Mesenchymal stem cell (in vitro differentiated cells and primary cell): ENCODE data around the gene SMAD6.

ENCODE experiments used
- DNase-seq: peaks from one replicate; pipeline ENCODE4 v3.0.0-alpha.2; 2013
- H2AFZ ChIP-seq: one replicate; pipeline ENCODE4 v1.6.1; 2013; ENCODE audit warnings: low read depth, mild to moderate bottlenecking, control low read depth, inconsistent platforms, low read length, moderate library complexity
- H2AK5ac ChIP-seq: 2 replicates; pipeline ENCODE4 v1.6.1; 2013; ENCODE audit warnings: low read length, moderate library complexity, mild to moderate bottlenecking, inconsistent platforms; ENCODE audit not compliant: severe bottlenecking
- H2BK120ac ChIP-seq: one replicate; pipeline ENCODE4 v1.6.1; 2013; ENCODE audit warnings: low read depth, mild to moderate bottlenecking, inconsistent platforms, low read length, moderate library complexity
- H2BK12ac ChIP-seq, 2 experiments: one replicate each; pipeline ENCODE4 v1.6.1; 2013; ENCODE audit warnings: inconsistent platforms in 2 of 2, low read length in 2 of 2, mild to moderate bottlenecking in 2 of 2, moderate library complexity in 2 of 2, control low read depth in 1 of 2
- H2BK15ac ChIP-seq: one replicate; pipeline ENCODE4 v1.6.1; 2013; ENCODE audit warnings: mild to moderate bottlenecking, low read depth, inconsistent platforms; ENCODE audit not compliant: poor library complexity, severe bottlenecking
- H2BK5ac ChIP-seq: 2 replicates; pipeline ENCODE4 v1.6.1; 2013; ENCODE audit warnings: low read depth, mild to moderate bottlenecking, low read length, control low read depth, inconsistent platforms; ENCODE audit not compliant: poor library complexity, severe bottlenecking
- H3K14ac ChIP-seq, 2 experiments: one replicate each; pipeline ENCODE4 v1.6.1; 2013; ENCODE audit warnings: inconsistent platforms in 2 of 2, low read length in 2 of 2, control low read depth in 1 of 2, mild to moderate bottlenecking in 1 of 2, moderate library complexity in 1 of 2
- H3K18ac ChIP-seq, 2 experiments: one replicate each; pipeline ENCODE4 v1.6.1; 2013; ENCODE audit warnings: inconsistent platforms in 2 of 2, low read length in 2 of 2, control low read depth in 1 of 2, low read depth in 1 of 2, mild to moderate bottlenecking in 1 of 2
- H3K23ac ChIP-seq, 2 experiments: one replicate each; pipeline ENCODE4 v1.6.1; 2013; ENCODE audit warnings: inconsistent platforms in 2 of 2, low read length in 2 of 2, mild to moderate bottlenecking in 2 of 2, moderate library complexity in 2 of 2, control low read depth in 1 of 2
- H3K27ac ChIP-seq: 2 replicates; pipeline ENCODE4 v1.5.1; 2013; ENCODE audit warnings: mild to moderate bottlenecking, moderate library complexity, low read length, control low read depth, inconsistent platforms; ENCODE audit not compliant: poor library complexity, severe bottlenecking
- H3K27me3 ChIP-seq, 2 experiments: 2 replicates each; pipeline versions ENCODE4 v1.6.1 to v1.7.0; 2013; ENCODE audit warnings: low read length in 2 of 2, mild to moderate bottlenecking in 2 of 2, moderate library complexity in 2 of 2, control low read depth in 1 of 2, inconsistent platforms in 1 of 2; ENCODE audit not compliant: control insufficient read depth in 1 of 2, insufficient read depth in 1 of 2
- H3K36me3 ChIP-seq, 2 experiments: 2 replicates each; pipeline versions ENCODE4 v1.6.1 to v1.7.0; 2013; ENCODE audit warnings: low read length in 2 of 2, control low read depth in 1 of 2, inconsistent platforms in 1 of 2, low read depth in 1 of 2, mild to moderate bottlenecking in 1 of 2; ENCODE audit not compliant: insufficient read depth in 2 of 2, control insufficient read depth in 1 of 2
- H3K4ac ChIP-seq, 2 experiments: one replicate each; pipeline ENCODE4 v1.6.1; 2013; ENCODE audit warnings: inconsistent platforms in 2 of 2, low read length in 2 of 2, mild to moderate bottlenecking in 2 of 2, moderate library complexity in 2 of 2, control low read depth in 1 of 2, low read depth in 1 of 2
- H3K4me1 ChIP-seq: 2 replicates; pipeline ENCODE4 v1.6.1; 2013; ENCODE audit warnings: low read depth, low read length, control low read depth; ENCODE audit not compliant: control insufficient read depth, insufficient read depth
- H3K4me2 ChIP-seq: 2 replicates; pipeline ENCODE4 v1.6.1; 2013; ENCODE audit warnings: low read length, mild to moderate bottlenecking, inconsistent platforms; ENCODE audit not compliant: poor library complexity, severe bottlenecking
- H3K4me3 ChIP-seq, 2 experiments: 2 replicates each; pipeline versions ENCODE4 v1.5.1 to v1.7.0; 2013; ENCODE audit warnings: low read length in 2 of 2, mild to moderate bottlenecking in 2 of 2, control low read depth in 1 of 2, low read depth in 1 of 2; ENCODE audit not compliant: insufficient read depth in 1 of 2
- H3K79me1 ChIP-seq: replicated peaks from 2 replicates; pipeline ENCODE4 v1.6.1; 2013; ENCODE audit warnings: mild to moderate bottlenecking, control low read depth, low read length, inconsistent platforms; ENCODE audit not compliant: poor library complexity, severe bottlenecking
- H3K9ac ChIP-seq: 2 replicates; pipeline ENCODE4 v1.7.0; 2013; ENCODE audit warnings: mild to moderate bottlenecking, low read length, moderate library complexity
- H3K9me3 ChIP-seq: 2 replicates; pipeline ENCODE4 v1.7.0; 2013; ENCODE audit warnings: mild to moderate bottlenecking, low read length; ENCODE audit not compliant: control insufficient read depth
- H4K8ac ChIP-seq: one replicate; pipeline ENCODE4 v1.6.1; 2013; ENCODE audit warnings: inconsistent platforms, mild to moderate bottlenecking, low read length, moderate library complexity
- H4K91ac ChIP-seq: one replicate; pipeline ENCODE4 v1.6.1; 2013; ENCODE audit warnings: mild to moderate bottlenecking, low read length, inconsistent platforms
- WGBS: methylation state at CpG from one replicate; pipeline ENCODE4 v1.1.7; 2013; ENCODE audit warnings: mixed read lengths; 5-methylcytosine and 5-hydroxymethylcytosine counted together

The SMAD6 gene

GRCh38 chr15:66745530-66746230, 43.6 kb downstream of the SMAD6 start:
- H4K91ac ChIP-seq = peak overlapping the region; percentile 83
- no peaks in the 10 kb centered on the region for H3K9me3 ChIP-seq
- H2AK5ac ChIP-seq = peak overlapping the region; percentile 32

DNA sequence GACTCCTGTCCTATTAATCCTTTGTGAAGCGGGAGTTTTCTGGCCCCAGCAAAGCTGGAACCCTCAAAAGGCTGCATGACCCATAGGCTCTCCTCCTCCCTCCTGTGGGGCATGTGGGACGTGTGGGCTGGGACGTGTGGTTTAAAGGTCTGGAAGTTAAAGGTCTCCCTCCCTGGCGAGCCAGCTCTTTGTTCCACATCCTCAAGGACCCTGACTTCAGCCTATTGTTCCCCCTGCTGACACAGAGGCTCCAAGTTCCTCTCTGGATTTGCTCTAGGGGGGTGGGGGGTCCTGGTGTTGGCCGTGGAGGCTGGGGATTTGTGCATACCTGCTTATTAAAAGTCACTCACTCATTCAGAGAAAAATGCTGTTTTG, 44.2 kb downstream of the SMAD6 start:
- H3K27me3 ChIP-seq = no peaks in the 10 kb centered on the region
- H2BK15ac ChIP-seq = no peak overlapping the region
- no peak overlapping the region for H2BK5ac ChIP-seq
- H3K79me1 ChIP-seq = peaks cover 47% of the 10 kb centered on the region
- H3K18ac ChIP-seq = peak overlapping the region in 1 of 2 experiments; percentile 14
- H3K4me2 ChIP-seq = no peak overlapping the region
- H3K14ac ChIP-seq = no peak overlapping the region
- no peak overlapping the region for H3K4me3 ChIP-seq
- peak overlapping the region; percentile 27 for H3K9ac ChIP-seq
- no peak for DNase-seq
- no peak overlapping the region for H3K27ac ChIP-seq
- H2AFZ ChIP-seq = no peak overlapping the region
- peak overlapping the region; percentile 58 for H4K91ac ChIP-seq
- H4K8ac ChIP-seq = peak overlapping the region; percentile 48
- WGBS = 75% methylated on average over 1 of the region's 5 CpGs
- peak overlapping the region; percentile 12 for H2BK120ac ChIP-seq
- H2AK5ac ChIP-seq = peak overlapping the region; percentile 8
- no peak overlapping the region for H3K23ac ChIP-seq
- H3K4me1 ChIP-seq = peaks cover 44% of the 10 kb centered on the region
- no peaks in the 10 kb centered on the region for H3K9me3 ChIP-seq
- no peak overlapping the region for H2BK12ac ChIP-seq
- no peak overlapping the region for H3K4ac ChIP-seq
- peaks cover 0 to 23% of the 10 kb centered on the region in 2 experiments for H3K36me3 ChIP-seq

More at GRCh38 chr15:66745530-66746230, 43.6 kb downstream of the SMAD6 start:
- H3K4me2 ChIP-seq = no peak overlapping the region
- H3K4me3 ChIP-seq = no peak overlapping the region
- peak overlapping the region in 1 of 2 experiments; percentile 9 for H3K14ac ChIP-seq
- 99% methylated on average over 7 of the region's 9 CpGs for WGBS
- H4K8ac ChIP-seq = peak overlapping the region; percentile 82
- no peak overlapping the region for H3K27ac ChIP-seq
- peaks cover 41% of the 10 kb centered on the region for H3K4me1 ChIP-seq
- no peak overlapping the region for H2AFZ ChIP-seq
- H2BK5ac ChIP-seq = no peak overlapping the region
- H3K4ac ChIP-seq = peak overlapping the region; percentile 40 to 57
- H2BK12ac ChIP-seq = peak overlapping the region; percentile 54 to 91
- H2BK120ac ChIP-seq = no peak overlapping the region
- H3K9ac ChIP-seq = peak overlapping the region; percentile 27
- no peaks in the 10 kb centered on the region for H3K27me3 ChIP-seq
- no peak for DNase-seq
- peak overlapping the region in 1 of 2 experiments; percentile 10 for H3K23ac ChIP-seq
- peaks cover 47% of the 10 kb centered on the region for H3K79me1 ChIP-seq
- no peak overlapping the region for H2BK15ac ChIP-seq
- H3K36me3 ChIP-seq = peaks cover 0 to 23% of the 10 kb centered on the region in 2 experiments
- H3K18ac ChIP-seq = peak overlapping the region; percentile 5 to 80

- H3K27me3 ChIP-seq = no peaks in the 10 kb centered on the region
- peak overlapping the region in 1 of 2 experiments; percentile 4 for H2BK12ac ChIP-seq
- DNase-seq = no peak
- no peak overlapping the region for H3K4me2 ChIP-seq
- no peak overlapping the region for H4K8ac ChIP-seq
- no peak overlapping the region for H4K91ac ChIP-seq
- peak overlapping the region; percentile 27 for H3K9ac ChIP-seq
- no peak overlapping the region for H2BK5ac ChIP-seq
- no peak overlapping the region for H2BK15ac ChIP-seq
- peak overlapping the region in 1 of 2 experiments; percentile 53 for H3K23ac ChIP-seq
- no peak overlapping the region for H2BK120ac ChIP-seq
- peak overlapping the region in 1 of 2 experiments; percentile 77 for H3K18ac ChIP-seq
- no peak overlapping the region for H3K4ac ChIP-seq
- peaks cover 41% of the 10 kb centered on the region for H3K79me1 ChIP-seq
- H3K4me1 ChIP-seq = peaks cover 48% of the 10 kb centered on the region
- no peak overlapping the region for H3K4me3 ChIP-seq
- peaks cover 0 to 18% of the 10 kb centered on the region in 2 experiments for H3K36me3 ChIP-seq
- H3K9me3 ChIP-seq = no peaks in the 10 kb centered on the region
- no peak overlapping the region for H2AFZ ChIP-seq
- no peak overlapping the region for H3K14ac ChIP-seq
- no peak overlapping the region for H3K27ac ChIP-seq
- peak overlapping the region; percentile 1 for H2AK5ac ChIP-seq
- WGBS = 87% methylated on average over 8 of the region's 8 CpGs
These were observed 45.2 kb downstream of the SMAD6 start for GRCh38 chr15:66747223-66747622.

DNA sequence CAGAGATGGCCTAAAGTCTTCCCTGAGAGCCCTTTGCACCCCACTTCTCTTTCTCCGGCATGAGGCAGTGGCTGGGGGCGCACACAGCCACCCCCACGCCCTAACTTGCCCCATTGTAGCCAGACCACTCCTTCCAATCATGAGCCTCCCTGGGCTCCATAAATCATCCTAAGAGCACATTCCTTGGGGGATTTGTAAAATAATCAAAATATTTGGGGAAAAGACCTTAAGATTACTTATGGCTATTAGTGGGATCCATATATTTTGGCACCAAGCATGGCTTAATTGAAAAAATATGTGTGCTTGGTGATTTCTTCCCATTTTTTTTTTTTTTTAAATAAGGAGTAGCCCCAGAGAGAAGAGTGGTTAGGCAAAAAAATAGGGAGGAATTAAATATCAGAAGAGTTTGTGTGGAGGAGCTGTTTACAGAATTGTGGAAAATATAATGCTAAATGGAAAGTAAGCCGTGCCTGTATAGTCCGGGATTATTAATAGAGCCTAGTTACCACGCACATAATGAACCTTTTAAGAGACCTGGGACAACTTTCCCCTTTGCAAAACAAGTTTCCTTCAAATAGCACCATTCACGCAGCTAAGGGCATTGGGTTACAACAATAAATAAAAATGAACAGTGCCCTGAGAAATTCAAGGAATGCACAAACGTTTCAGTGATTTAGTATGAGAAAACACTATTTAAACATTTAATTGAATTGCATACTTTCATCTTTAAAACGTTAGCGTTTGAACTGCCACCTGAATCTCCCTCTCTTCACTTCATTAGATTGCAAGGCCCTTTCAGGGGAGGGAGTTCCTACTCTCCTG, 46.1 kb downstream of the SMAD6 start:
- H3K4me3 ChIP-seq = peak overlapping the region in 1 of 2 experiments; percentile 17
- H3K27ac ChIP-seq = peak overlapping the region; percentile 72
- no peak overlapping the region for H2BK120ac ChIP-seq
- H4K91ac ChIP-seq = no peak overlapping the region
- peak overlapping the region; percentile 54 for H2AK5ac ChIP-seq
- no peaks in the 10 kb centered on the region for H3K9me3 ChIP-seq
- 14% methylated on average over 7 of the region's 10 CpGs for WGBS
- H2BK5ac ChIP-seq = no peak overlapping the region
- H3K4ac ChIP-seq = peak overlapping the region in 1 of 2 experiments; percentile 40
- peaks cover 48% of the 10 kb centered on the region for H3K4me1 ChIP-seq
- H3K79me1 ChIP-seq = peaks cover 37% of the 10 kb centered on the region
- no peak overlapping the region for H2BK15ac ChIP-seq
- peak overlapping the region in 1 of 2 experiments; percentile 26 for H3K14ac ChIP-seq
- H3K9ac ChIP-seq = peak overlapping the region; percentile 74
- H3K18ac ChIP-seq = peak overlapping the region in 1 of 2 experiments; percentile 25
- peaks cover 0 to 18% of the 10 kb centered on the region in 2 experiments for H3K36me3 ChIP-seq
- H3K23ac ChIP-seq = no peak overlapping the region
- peak; percentile 67 for DNase-seq
- H3K4me2 ChIP-seq = no peak overlapping the region
- H3K27me3 ChIP-seq = no peaks in the 10 kb centered on the region
- H2BK12ac ChIP-seq = peak overlapping the region in 1 of 2 experiments; percentile 13
- no peak overlapping the region for H4K8ac ChIP-seq
- no peak overlapping the region for H2AFZ ChIP-seq
